ENCODE data around the gene SEPTIN6. TPM values are rescaled to one million over a fixed set of nuclear protein-coding genes. Genes with fewer than 3 reads are reported as not detected.

The SEPTIN6 gene
- total and polyA plus RNA-seq, 2 of the 8 experiments (the other 6 are each of a cell fraction or from before 2014, with no cell fraction given), result 31.0 to 42.6 TPM

- Histone ChIP-seq H3K4me1 (replicated peaks in 1 of 4; ENCODE audit: control insufficient read depth in 3 of 4, insufficient read depth in 4 of 4, low read length in 3 of 4) (no peaks in the 10 kb centered on the region), H3K14ac (ENCODE audit: insufficient read length) (no peak overlapping the region), H3K4me2 (ENCODE audit: insufficient read depth in 1 of 2, low read depth in 2 of 2, low read length in 2 of 2) (no peak overlapping the region), H3K9ac (replicated peaks in 1 of 4; ENCODE audit: extremely low read depth in 1 of 4, low read depth in 3 of 4, low read length in 3 of 4) (no peak overlapping the region), H2BK20ac (ENCODE audit: low read length) (no peak overlapping the region), H3K79me1 (ENCODE audit: low read depth, low read length) (no peaks in the 10 kb centered on the region), H2BK15ac (ENCODE audit: low read length) (no peak overlapping the region), H3K36me3 (ENCODE audit: control insufficient read depth in 2 of 4, insufficient read depth in 4 of 4, low read length in 3 of 4) (0 out of 8 replicates have a peak, but pooled peaks cover 0 to 3% (median 0%) of the 10 kb centered on the region in 4 experiments), H4K91ac (replicated peaks; ENCODE audit: insufficient read length, low read length) (no peak overlapping the region), H3K4me3 (ENCODE audit: extremely low read depth in 1 of 4, insufficient read depth in 2 of 4, low read depth in 3 of 4, low read length in 4 of 4) (no peak overlapping the region), H2AK5ac (ENCODE audit: low read depth, low read length) (no peak overlapping the region), H3K27me3 (replicated peaks in 1 of 4; ENCODE audit: control insufficient read depth in 3 of 4, extremely low read depth in 1 of 4, insufficient read depth in 3 of 4, low read length in 3 of 4) (no peaks in the 10 kb centered on the region), H2BK5ac (ENCODE audit: low read depth, low read length) (no peak overlapping the region), H3K4ac (replicated peaks; ENCODE audit: insufficient read length, low read depth, low read length) (no peak overlapping the region), H4K20me1 (replicated peaks in 1 of 2; ENCODE audit: control insufficient read depth in 1 of 2, insufficient read depth in 2 of 2, low read length in 2 of 2) (no peaks in the 10 kb centered on the region), H3K27ac (ENCODE audit: low read depth, low read length) (no peak overlapping the region), H4K5ac (ENCODE audit: insufficient read length, low read depth, low read length) (no peak overlapping the region), H3K23me2 (ENCODE audit: low read depth, low read length) (no peaks in the 10 kb centered on the region), H2BK12ac (ENCODE audit: low read depth, low read length) (no peak overlapping the region), H3K56ac (replicated peaks; ENCODE audit: insufficient read length, low read depth, low read length) (no peak overlapping the region), H2AFZ (ENCODE audit: low read length) (no peak overlapping the region), H3K23ac (ENCODE audit: insufficient read length) (no peak overlapping the region), H2BK120ac (replicated peaks; ENCODE audit: low read depth, low read length) (no peak overlapping the region), H3K79me2 (ENCODE audit: control insufficient read depth in 1 of 2, insufficient read depth in 2 of 2, low read length in 2 of 2) (no peaks in the 10 kb centered on the region), H3K18ac (ENCODE audit: extremely low read depth, low read length) (no peak overlapping the region), H3K9me3 (ENCODE audit: insufficient read depth in 2 of 2, low read depth in 1 of 2, low read length in 1 of 2) (no peaks in the 10 kb centered on the region), H4K8ac (ENCODE audit: extremely low read depth, insufficient read depth, low read length) (no peak overlapping the region)
- TF ChIP-seq TBP (IDR thresholded peaks at IDR 0.05; ENCODE audit: low read depth, low read length), result no peak
- no peak for TF ChIP-seq SIN3A (conservative IDR thresholded peaks at IDR 0.05 in 1 of 2, IDR thresholded peaks at IDR 0.05 in 1 of 2; ENCODE audit: low read depth in 1 of 2, low read length in 2 of 2)
- no peak for TF ChIP-seq CHD1 (IDR thresholded peaks at IDR 0.05; ENCODE audit: low read depth, low read length)
- TF ChIP-seq USF2 (IDR thresholded peaks at IDR 0.05; ENCODE audit: low read length), result no peak
- no peak for TF ChIP-seq HDAC2 (IDR thresholded peaks at IDR 0.05; ENCODE audit: borderline replicate concordance in 1 of 2, low read depth in 2 of 2, low read length in 2 of 2)
- no peak for TF ChIP-seq TAF7 (optimal IDR thresholded peaks at IDR 0.05; ENCODE audit: borderline replicate concordance, low read depth, low read length)
- ChIA-PET POLR2A (ENCODE audit: partially characterized antibody) (no interaction called here), CTCF (ENCODE audit: partially characterized antibody) (no interaction called here)
- DNase-seq (ENCODE audit: low read depth in 1 of 2, low spot score in 2 of 2) (no peak), FAIRE-seq (no peak)
- 90% methylated on average over 2 of the region's 2 CpGs; no CpG with 5 or more reads in 1 of the 2 experiments for WGBS, 2 experiments (ENCODE audit: extremely low coverage in 1 of 2, insufficient coverage in 1 of 2, insufficient read length in 1 of 2, insufficient replicate concordance in 2 of 2, low coverage in 1 of 2, low lambda C conversion rate in 2 of 2, missing lambda C conversion rate in 1 of 2)
These were observed 45.9 kb downstream of the SEPTIN6 start for GRCh38 chrX:119647089-119647488.
